B cell (primary cell): ENCODE data around the gene EPOP. TPM values are rescaled to one million over a fixed set of nuclear protein-coding genes. Genes with fewer than 3 reads are reported as not detected.

ENCODE experiments used
- ATAC-seq: fragments of 200-7000 bp; cut with Tn5 transposase; one replicate; pipeline ENCODE4 v1.10.0; 2021; ENCODE audit warnings: low read depth, mild to moderate bottlenecking, moderate number of reproducible peaks, moderate library complexity
- CTCF ChIA-PET: fragments of 350-600 bp; sonication (Branson Sonifier 250); formaldehyde crosslinking; loops from one replicate; lab custom pipeline; 2021; ENCODE audit warnings: antibody characterized with exemption, inconsistent platforms; lab: Charles Lee
- POLR2A ChIA-PET: fragments of 350-600 bp; sonication (Branson Sonifier 250); formaldehyde crosslinking; loops from one replicate; lab custom pipeline; 2021; ENCODE audit warnings: antibody characterized with exemption; lab: Charles Lee
- DNase-seq: peaks from one replicate; pipeline ENCODE4 v3.0.0; 2013
- H2AFZ ChIP-seq: 2 replicates; pipeline ENCODE4 v1.6.1; 2012; ENCODE audit warnings: mild to moderate bottlenecking, low read depth, low read length; ENCODE audit not compliant: insufficient read depth, poor library complexity, severe bottlenecking
- H3K27ac ChIP-seq, 2 donors: 1 replicate in 1 of 2; 2 replicates in 1 of 2; pipeline ENCODE4 v1.5.1; 2012 to 2013; ENCODE audit warnings: low read length in 2 of 2, mild to moderate bottlenecking in 2 of 2, moderate library complexity in 1 of 2
- H3K27me3 ChIP-seq, 4 experiments: fragments of 200-600 bp in 1 of 4; sonication (generic) in 1 of 4; replicated peaks in 1 of 4; 1 replicate in 2 of 4; 2 replicates in 2 of 4; pipeline versions ENCODE4 v1.6.1 to v1.7.0; 2013 to 2016; ENCODE audit warnings: low read length in 3 of 4, mild to moderate bottlenecking in 2 of 4, mixed read lengths in 1 of 4, moderate library complexity in 1 of 4; ENCODE audit not compliant: insufficient read depth in 4 of 4, control insufficient read depth in 3 of 4; ENCODE audit errors: control extremely low read depth in 1 of 4
- H3K36me3 ChIP-seq, 2 experiments: replicated peaks in 1 of 2; 1 replicate in 1 of 2; 2 replicates in 1 of 2; pipeline versions ENCODE4 v1.6.1 to v1.7.1; 2013; ENCODE audit warnings: low read length in 1 of 2; ENCODE audit not compliant: insufficient read depth in 2 of 2, control insufficient read depth in 1 of 2; ENCODE audit errors: control extremely low read depth in 1 of 2, extremely low read depth in 1 of 2
- H3K4me1 ChIP-seq, 2 donors: fragments of 200-600 bp in 1 of 2; sonication (generic) in 1 of 2; 1 replicate in 1 of 2; 2 replicates in 1 of 2; pipeline versions ENCODE4 v1.5.1 to v1.6.1; 2013 to 2017; ENCODE audit warnings: low read length in 2 of 2; ENCODE audit not compliant: control insufficient read depth in 2 of 2, insufficient read depth in 2 of 2
- H3K4me2 ChIP-seq: replicated peaks from 2 replicates; pipeline ENCODE3; 2012; ENCODE audit warnings: mild to moderate bottlenecking, low read depth, low read length; ENCODE audit not compliant: poor library complexity, severe bottlenecking
- H3K4me3 ChIP-seq, 5 experiments: fragments of 200-600 bp in 1 of 5; sonication (generic) in 1 of 5; 1 replicate in 3 of 5; 2 replicates in 2 of 5; pipeline versions ENCODE4 v1.5.1 to v1.7.0; 2011 to 2016; ENCODE audit warnings: low read length in 4 of 5, mild to moderate bottlenecking in 4 of 5, low read depth in 2 of 5, control low read depth in 1 of 5, moderate library complexity in 1 of 5; ENCODE audit not compliant: insufficient read depth in 1 of 5; ENCODE audit errors: control extremely low read depth in 1 of 5, extremely low read depth in 1 of 5
- H3K79me2 ChIP-seq: fragments of 200-600 bp; sonication (generic); one replicate; pipeline ENCODE4 v1.6.0; 2016; ENCODE audit warnings: low read length; ENCODE audit not compliant: control insufficient read depth, insufficient read depth
- H3K9ac ChIP-seq: fragments of 200-600 bp; sonication (generic); 2 replicates; pipeline ENCODE4 v1.6.1; 2017; ENCODE audit warnings: mild to moderate bottlenecking, low read length, moderate library complexity
- H3K9me3 ChIP-seq, 3 donors: one replicate each; pipeline versions ENCODE4 v1.6.1 to v1.7.1; 2013; ENCODE audit warnings: low read length in 2 of 3; ENCODE audit not compliant: control insufficient read depth in 2 of 3, insufficient read depth in 1 of 3; ENCODE audit errors: control extremely low read depth in 1 of 3
- H4K20me1 ChIP-seq: 2 replicates; pipeline ENCODE4 v1.6.0; 2012; ENCODE audit warnings: mild to moderate bottlenecking, low read length; ENCODE audit not compliant: insufficient read depth, control insufficient read depth, poor library complexity, severe bottlenecking
- H3K27ac Mint-ChIP-seq: one replicate; pipeline ENCODE4 v1.8.0; 2021; ENCODE audit warnings: mixed read lengths
- H3K27me3 Mint-ChIP-seq: one replicate; pipeline ENCODE4 v1.8.0; 2021; ENCODE audit warnings: mixed read lengths
- H3K4me1 Mint-ChIP-seq: one replicate; pipeline ENCODE4 v1.8.0; 2021; ENCODE audit warnings: mixed read lengths
- H3K4me3 Mint-ChIP-seq: one replicate; pipeline ENCODE4 v1.8.0; 2021; ENCODE audit warnings: mixed read lengths
- H3K9me3 Mint-ChIP-seq: one replicate; pipeline ENCODE4 v1.8.0; 2022; ENCODE audit warnings: mixed read lengths; ENCODE audit not compliant: insufficient read depth
- CTCF ChIP-seq: fragments of 200-600 bp; IDR thresholded peaks from one replicate; pipeline ENCODE4 v1.8.0; 2022; ENCODE audit warnings: antibody characterized with exemption, mild to moderate bottlenecking
- EZH2 ChIP-seq: IDR thresholded peaks from 2 replicates; pipeline ENCODE4 v1.6.1; 2012; ENCODE audit warnings: borderline replicate concordance, low read depth, mild to moderate bottlenecking, moderate library complexity, low read length; ENCODE audit not compliant: insufficient read depth, poor library complexity, severe bottlenecking
- WGBS: methylation state at CpG from one replicate; pipeline ENCODE4 v1.1.5; 2013; ENCODE audit warnings: missing lambda C conversion rate; ENCODE audit not compliant: insufficient coverage; 5-methylcytosine and 5-hydroxymethylcytosine counted together
- intact Hi-C: fragments of 100-400 bp; cut with micrococcal nuclease; formaldehyde crosslinking; loops from one replicate; pipeline ENCODE4 v1.10.0; 2022
- polyA plus RNA-seq: library from polyadenylated mRNA; depleted of rRNA; stranded (reverse); fragments of >200 nt; gene quantifications from 2 replicates; pipeline ENCODE4 v1.2.3, GENCODE V29; 2012
- total RNA-seq, 2 donors: library from RNA; stranded (reverse); fragments of 120-200 nt in 1 of 2; gene quantifications; 1 replicate in 1 of 2; 2 replicates in 1 of 2; pipeline versions ENCODE4 v1.2.3 to v1.2.4, GENCODE V29; 2013 to 2022

The EPOP gene
- total and polyA plus RNA-seq, 2 donors (not counting 1 experiment from before 2014, with no cell fraction given): 0.66 to 1.2 TPM

- under 1% methylated on average over 85 of the region's 85 CpGs for WGBS
- H3K27ac Mint-ChIP-seq: no peak overlapping the region
- H3K4me2 ChIP-seq: peak overlapping the region; percentile 98
- peak overlapping the region; percentile 79 for H2AFZ ChIP-seq
- peaks cover 0 to 7% (median 0%) of the 10 kb centered on the region in 3 donors for H3K9me3 ChIP-seq
- H3K36me3 ChIP-seq: no peaks in the 10 kb centered on the region
- peak overlapping the region; percentile 62 for H3K4me3 Mint-ChIP-seq
- ChIA-PET CTCF (interaction anchor here (5.4 to 8.6 kb wide), 2 partner anchors 56 to 62 kb away, joined by 54 to 172 read pairs; partner anchors contain the start of gene CISD3), POLR2A (interaction anchor here (1.2 kb wide), 1 partner anchor 77 kb away, joined by 3 read pairs; no protein-coding TSS in a partner anchor)
- H3K79me2 ChIP-seq: no peaks in the 10 kb centered on the region
- ATAC-seq (peak; percentile 14), DNase-seq (peak; percentile 70)
- peaks cover 44% of the 10 kb centered on the region for H3K27me3 Mint-ChIP-seq
- H3K9me3 Mint-ChIP-seq: no peaks in the 10 kb centered on the region
- intact Hi-C loops: loop anchor here (1.0 to 2.0 kb wide), 2 partner anchors 73 to 115 kb away; no protein-coding TSS in a partner anchor
- H3K4me1 Mint-ChIP-seq: peaks cover 29% of the 10 kb centered on the region
- H3K4me3 ChIP-seq: peak overlapping the region in 4 of 5 experiments; percentile 41 to 68 (median 58)
- peaks cover 0 to 60% (median 32%) of the 10 kb centered on the region in 4 experiments for H3K27me3 ChIP-seq
- no peaks in the 10 kb centered on the region for H4K20me1 ChIP-seq
- no peak overlapping the region for H3K27ac ChIP-seq
- H3K4me1 ChIP-seq: peaks cover 27 to 40% of the 10 kb centered on the region in 2 donors
- TF ChIP-seq EZH2: peak; percentile 94
- no peak for TF ChIP-seq CTCF
- peak overlapping the region; percentile 61 for H3K9ac ChIP-seq
Measured at GRCh38 chr17:38674014-38674748, 576 bp downstream of the EPOP start.

- no peaks in the 10 kb centered on the region for H3K9me3 Mint-ChIP-seq
- no peaks in the 10 kb centered on the region for H3K36me3 ChIP-seq
- ChIA-PET POLR2A (interaction anchor here (1.2 kb wide), 1 partner anchor 77 kb away, joined by 3 read pairs; no protein-coding TSS in a partner anchor), CTCF (interaction anchor here (5.4 to 8.6 kb wide), 2 partner anchors 56 to 62 kb away, joined by 54 to 172 read pairs; partner anchors contain the start of gene CISD3)
- peaks cover 0 to 65% (median 34%) of the 10 kb centered on the region in 4 experiments for H3K27me3 ChIP-seq
- H3K27ac ChIP-seq: no peak overlapping the region
- no peaks in the 10 kb centered on the region for H4K20me1 ChIP-seq
- peaks cover 27 to 40% of the 10 kb centered on the region in 2 donors for H3K4me1 ChIP-seq
- WGBS: 2% methylated on average over 41 of the region's 41 CpGs
- no peak for TF ChIP-seq EZH2
- TF ChIP-seq CTCF: no peak
- H2AFZ ChIP-seq: peak overlapping the region; percentile 79
- peak overlapping the region; percentile 44 for H3K4me3 Mint-ChIP-seq
- no peak overlapping the region for H3K27ac Mint-ChIP-seq
- intact Hi-C loops: loop anchor here (1.0 to 2.0 kb wide), 2 partner anchors 74 to 115 kb away; no protein-coding TSS in a partner anchor
- peaks cover 49% of the 10 kb centered on the region for H3K27me3 Mint-ChIP-seq
- H3K4me3 ChIP-seq: peak overlapping the region in 4 of 5 experiments; percentile 41 to 68 (median 58)
- peak overlapping the region; percentile 61 for H3K9ac ChIP-seq
- peak; percentile 2 for ATAC-seq
- no peak for DNase-seq
- peak overlapping the region; percentile 98 for H3K4me2 ChIP-seq
- peaks cover 29% of the 10 kb centered on the region for H3K4me1 Mint-ChIP-seq
- peaks cover 0 to 7% (median 0%) of the 10 kb centered on the region in 3 donors for H3K9me3 ChIP-seq
- no peaks in the 10 kb centered on the region for H3K79me2 ChIP-seq
Measured at GRCh38 chr17:38673707-38674013, 1.1 kb downstream of the EPOP start.
